GM18873 (cell line): ENCODE data around the gene PCNX2.

Experiments
- ATAC-seq: cut with Tn5 transposase; IDR thresholded peaks from one replicate; pipeline ENCODE4 v1.9.1; 2021; ENCODE audit warnings: mild to moderate bottlenecking, moderate library complexity, moderate number of reproducible peaks; ENCODE audit not compliant: unreplicated experiment, low FRiP score

The PCNX2 gene

DNA sequence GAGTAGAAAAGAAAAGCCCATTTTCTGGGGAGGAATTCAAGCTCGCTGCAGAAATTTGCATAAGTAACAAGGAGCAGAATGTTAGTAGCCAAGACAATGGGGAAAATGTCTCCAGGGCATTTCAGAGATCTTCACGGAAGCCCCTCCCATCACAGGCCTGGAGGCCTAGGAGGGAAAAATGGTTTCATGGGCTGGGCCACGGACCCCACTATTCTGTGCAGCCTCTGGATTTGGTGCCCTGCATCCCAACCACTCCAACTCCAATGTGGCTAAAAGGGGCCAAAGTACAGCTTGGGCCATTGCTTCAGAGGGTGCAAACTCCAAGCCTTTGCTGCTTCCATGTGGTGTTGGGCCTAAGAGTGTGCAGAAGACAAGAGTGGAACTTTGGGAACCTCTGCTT lies 302.0 kb downstream of the PCNX2 start:
- no peak for ATAC-seq

DNA sequence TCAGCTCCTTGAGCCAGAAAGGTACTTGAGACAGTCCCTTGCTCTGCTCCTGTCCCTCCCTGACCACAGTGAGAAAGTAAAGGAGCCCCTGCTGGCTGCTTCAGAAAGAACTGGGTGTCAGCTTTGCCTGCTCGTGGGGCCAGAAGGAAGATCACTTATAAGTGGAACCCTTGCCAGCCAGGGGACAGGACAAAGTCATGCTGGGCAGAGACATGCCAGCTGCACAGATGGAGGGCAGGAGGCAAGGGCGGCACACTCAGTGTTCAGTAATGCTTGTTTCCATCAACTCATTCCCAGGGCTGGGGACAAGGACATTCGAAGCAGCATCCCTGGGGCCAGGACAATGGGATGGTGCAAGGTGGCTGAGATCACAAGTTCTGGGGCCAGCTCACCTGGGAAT lies 303.3 kb downstream of the PCNX2 start:
- no peak for ATAC-seq

DNA sequence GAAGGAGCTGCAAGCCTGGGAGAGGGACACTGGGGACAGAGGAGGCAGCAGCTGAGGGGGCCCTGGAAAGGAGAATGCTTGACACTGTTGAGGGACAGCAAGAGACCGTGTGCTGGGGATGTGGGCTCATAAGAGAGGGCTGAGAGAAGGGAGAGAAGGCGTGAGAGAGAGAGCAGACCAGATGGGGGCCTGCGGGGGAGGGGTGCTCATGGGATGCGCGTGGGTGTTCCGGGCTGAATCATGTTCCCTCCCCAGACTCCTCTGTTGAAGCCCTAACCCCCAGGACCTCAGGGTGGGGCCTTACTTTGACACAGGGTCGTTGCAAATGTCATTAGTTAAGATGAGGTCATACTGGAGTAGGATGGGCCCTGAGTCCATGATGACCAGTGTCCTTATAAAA lies 304.3 kb downstream of the PCNX2 start:
- ATAC-seq = no peak

DNA sequence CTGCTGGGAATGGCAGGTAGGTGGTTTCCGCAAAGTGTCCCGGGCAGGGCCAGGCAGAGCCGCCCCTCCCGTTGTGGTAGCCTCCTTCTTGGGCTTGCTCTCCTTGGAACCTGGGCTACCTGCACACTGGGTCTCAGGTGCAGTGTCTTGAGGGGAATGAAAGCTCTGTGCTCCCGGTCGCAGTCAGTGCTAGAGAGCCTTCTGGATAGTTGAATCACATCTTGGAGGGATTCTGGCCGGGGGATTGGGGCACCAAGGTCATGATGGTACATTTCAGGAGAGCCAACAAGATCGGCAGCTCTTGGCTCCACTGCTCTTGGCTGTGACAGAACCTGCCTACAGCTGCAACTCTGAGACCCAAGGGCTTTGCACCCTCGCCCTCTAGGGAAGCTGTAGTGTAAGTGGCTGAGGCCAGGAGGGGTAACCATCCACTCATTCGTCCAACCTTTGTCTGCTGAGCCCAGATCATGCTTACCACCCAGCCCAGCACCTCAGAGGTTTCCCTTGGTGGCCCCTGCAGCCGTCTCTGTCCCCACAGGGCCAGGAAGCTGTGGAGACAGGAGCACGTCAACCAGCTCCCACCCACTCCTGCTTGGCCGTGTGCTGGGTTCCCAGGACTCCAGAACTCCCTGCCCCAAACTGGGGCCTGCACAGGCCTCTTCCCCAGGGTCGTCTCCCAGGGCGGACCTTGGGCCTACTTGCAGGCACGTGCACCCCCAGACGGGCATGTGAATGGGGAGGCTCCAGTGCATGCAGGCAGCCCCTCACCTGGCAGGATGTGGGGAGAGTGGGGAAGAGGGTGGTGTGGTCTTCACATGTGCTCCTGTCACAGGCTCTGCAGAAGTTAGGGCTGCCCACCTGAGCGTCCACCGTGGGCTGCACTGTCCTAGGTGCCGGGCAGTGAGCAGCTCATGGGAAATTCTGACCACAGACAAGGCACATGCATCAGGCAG lies 305.1 kb downstream of the PCNX2 start:
- ATAC-seq = no peak

DNA sequence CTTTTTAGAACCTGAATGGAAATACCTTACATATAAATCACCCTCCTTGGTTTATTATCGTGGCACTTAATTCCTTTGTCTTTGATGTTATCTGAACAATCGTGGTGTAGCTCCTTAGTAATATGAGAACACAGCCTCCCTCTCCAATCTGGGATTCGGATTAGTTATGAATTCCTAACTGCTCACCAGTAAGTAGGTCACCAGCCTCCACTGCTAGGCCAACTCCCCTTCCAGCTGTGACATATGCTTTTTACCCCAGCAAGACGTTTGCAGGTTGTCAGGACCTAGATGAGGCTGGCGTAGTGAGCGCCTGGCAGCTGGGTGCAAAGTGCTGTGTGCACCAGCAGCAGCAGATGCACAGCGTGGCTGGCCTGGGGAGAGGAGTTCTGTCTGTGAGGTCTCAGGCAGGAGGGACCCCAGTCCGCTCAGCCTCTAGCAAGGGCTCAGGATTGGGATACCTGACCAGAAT lies 306.9 kb downstream of the PCNX2 start:
- ATAC-seq = no peak

DNA sequence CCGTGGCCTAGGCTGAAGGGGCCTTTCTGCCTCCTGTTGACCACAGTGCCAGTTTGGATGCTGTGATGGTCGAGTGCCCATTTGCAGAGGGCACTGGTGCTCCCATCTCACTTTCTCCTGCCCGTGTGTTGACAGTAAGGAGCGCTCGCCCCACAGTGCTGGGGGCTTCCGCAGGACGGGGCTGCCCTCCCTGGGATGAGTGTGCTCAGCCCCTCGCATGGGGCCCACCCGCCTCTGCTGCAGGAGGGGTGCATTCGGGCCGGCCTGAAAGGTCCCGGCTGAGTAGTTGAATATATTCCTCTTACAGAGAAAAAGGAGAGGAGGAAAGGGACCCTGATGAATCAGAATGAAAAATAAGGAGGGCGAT lies 307.8 kb downstream of the PCNX2 start:
- no peak for ATAC-seq

DNA sequence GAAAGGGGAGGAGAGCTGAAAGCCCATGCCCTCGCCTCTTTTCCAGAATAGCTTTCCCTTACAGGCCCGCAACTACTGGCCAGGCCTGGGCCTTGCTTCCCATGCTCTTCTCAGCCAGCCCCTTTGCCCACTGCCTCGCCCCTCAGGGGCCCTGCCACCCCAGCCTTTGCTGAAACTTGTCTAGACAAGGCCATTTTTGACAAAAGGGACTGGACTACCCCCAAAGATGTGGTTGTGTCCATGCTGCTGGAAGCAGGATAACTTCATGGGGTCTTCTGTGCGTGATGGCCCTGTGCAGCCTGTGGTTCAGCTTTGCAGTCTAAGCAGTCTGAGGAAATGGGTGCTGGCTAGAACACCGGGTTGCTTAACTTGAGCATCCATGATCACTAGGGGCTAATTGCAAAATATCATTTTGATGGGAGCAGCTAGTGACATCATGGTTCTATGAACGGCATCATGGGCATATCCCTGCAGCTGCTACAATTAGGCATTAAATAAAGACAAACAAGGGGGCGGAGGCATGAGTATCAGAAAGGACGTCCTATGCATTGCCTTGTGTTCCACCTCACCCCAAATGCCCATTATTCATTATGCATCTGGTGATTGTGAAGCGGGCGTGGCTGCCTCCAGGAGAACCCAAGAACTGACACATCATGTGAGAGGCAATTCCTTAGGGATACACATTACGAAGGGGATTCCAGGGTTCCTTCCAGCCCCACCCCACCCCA lies 308.3 kb downstream of the PCNX2 start:
- no peak for ATAC-seq

DNA sequence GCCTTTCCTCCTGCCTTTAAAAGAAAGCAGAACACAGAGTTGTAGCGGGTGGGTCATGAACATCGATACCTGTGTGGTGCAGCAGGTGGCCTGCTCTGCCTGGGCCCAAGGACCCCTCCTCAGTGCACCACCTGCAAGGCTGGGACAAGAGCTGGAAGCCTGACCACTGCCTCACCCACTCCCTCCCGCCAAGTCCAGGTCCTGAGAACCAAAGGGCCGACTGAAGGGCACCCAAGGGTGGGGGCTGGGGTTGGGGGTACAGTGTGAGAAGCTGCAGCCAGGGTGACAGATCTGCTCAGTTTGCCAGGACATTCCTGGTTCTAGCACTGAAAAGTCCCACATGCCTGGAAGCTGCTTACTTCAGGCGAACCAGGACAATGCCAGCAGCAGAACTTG lies 309.0 kb downstream of the PCNX2 start:
- no peak for ATAC-seq

DNA sequence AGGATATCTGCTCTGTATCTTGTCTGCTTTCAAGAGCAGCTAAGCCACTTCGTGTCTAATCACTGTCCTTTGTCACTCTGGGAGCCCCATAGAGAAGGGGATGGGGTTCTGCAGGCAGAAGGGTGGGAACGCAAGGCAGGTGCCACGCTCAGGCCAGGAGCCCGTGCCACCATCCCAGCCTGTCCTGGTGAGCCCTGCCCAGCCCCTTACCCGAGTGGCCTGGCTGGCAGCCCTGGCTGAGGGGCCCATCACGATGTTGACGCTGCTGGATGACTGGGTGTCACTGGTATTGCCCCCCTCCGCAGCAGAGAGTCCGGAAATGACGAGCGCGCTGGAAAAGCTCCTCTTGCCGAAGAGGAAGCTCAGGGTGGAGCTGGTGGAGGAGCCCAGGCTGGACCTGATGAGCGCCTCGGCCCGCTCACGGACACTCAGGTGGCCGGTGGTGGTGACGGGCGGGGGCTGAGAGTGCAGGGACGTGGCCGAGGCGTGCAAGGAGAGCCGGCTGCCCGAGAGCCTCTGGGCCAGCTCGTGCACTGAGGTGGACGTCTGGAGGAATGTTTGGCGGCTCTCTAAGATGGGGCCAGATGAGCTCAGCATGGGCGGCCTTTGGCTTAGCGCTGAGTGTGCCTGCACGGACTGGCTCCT lies 309.5 kb downstream of the PCNX2 start:
- ATAC-seq = no peak

DNA sequence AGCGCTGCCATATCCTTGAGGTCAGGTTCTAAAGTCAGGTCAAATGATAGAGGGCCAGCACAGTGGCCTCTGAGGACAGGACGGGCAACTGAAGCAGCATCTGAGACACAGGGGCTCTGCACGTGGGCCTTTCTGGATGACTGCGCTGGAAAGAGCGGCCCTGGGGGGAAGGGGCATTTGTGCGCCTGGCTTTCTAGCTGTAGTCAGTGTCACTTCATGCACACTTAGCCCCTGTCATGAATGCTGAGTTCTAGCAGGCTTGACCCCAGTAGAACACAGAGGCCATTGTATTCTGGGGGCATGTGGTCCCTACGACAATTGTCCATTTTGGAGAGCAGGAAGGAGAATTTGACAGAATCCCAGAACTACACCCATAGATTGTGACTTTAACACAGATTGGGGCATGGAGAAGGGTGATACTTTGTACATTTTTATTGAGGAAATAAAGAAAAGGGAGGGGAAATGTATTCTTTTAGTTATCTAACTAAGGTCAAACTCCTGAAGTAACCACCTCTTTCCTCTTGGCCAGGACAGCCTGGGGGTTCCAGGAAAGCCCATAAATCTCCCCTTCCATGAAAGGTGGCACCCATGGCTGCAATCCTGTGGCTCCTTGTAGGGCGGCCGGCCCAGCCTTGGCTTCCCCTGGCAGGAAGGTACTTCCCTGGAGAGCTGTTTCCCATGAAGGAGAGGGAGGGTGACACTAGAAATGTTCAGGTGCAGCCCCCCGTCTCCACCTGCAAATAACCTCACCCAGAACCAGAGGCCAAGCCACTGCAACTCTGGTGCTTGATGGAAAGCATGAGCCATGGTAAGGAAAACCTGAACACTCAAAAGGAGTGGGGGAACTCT lies 310.7 kb downstream of the PCNX2 start:
- ATAC-seq = no peak

DNA sequence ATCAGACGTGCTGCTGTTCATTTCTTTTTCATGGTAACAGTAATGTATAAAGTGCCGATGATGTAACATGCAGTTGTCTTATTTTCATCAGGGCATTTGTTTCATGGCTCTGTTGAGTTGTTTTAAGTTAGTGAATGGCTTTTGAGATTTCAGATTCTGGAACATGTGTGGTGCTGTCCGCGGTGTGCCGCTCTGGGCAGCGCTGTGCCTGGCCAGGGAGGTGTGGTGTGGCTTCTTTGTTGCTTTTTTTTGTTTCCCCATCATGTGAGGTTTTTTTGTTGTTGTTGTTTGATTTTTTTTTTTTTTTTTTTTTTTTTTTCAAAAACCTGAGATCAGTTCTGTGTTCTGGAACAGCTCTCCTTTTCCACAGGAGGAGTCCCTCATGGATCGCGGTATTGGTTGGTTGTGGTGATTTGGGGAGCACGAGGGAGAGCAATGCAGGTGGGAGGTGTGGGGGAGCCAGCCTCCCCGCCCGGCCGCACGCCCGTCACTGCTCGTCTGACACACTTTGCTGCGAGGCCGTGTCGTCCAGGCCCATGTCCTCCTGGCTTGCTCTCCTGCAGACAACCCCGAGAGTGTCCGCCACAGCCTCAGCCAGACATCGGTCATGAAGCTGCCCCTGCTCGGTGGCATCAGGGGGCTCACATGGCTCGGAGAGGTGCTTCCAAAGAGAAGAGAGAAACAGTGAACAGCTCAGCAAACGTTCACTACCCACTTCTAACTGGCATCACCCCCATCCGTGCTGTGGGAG lies 311.5 kb downstream of the PCNX2 start:
- ATAC-seq = no peak

DNA sequence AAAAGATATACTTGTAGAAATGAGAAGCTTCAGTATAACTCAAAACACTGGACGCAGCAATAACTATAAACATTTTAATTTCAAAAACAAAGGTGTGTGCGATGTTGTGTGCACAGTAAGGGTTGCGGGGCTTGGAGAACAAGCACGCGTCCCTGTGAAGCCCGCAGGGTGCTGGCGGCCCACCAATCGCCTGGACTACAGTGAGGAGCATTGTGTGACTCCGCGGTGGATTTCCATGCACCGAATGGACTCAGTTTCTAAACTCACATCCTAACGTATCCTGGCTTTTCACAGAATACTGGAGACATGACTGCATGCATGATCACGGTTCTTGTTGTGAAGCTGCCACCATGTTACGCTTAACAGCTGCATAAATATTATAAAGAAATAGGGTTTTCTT lies 312.1 kb downstream of the PCNX2 start:
- no peak for ATAC-seq

DNA sequence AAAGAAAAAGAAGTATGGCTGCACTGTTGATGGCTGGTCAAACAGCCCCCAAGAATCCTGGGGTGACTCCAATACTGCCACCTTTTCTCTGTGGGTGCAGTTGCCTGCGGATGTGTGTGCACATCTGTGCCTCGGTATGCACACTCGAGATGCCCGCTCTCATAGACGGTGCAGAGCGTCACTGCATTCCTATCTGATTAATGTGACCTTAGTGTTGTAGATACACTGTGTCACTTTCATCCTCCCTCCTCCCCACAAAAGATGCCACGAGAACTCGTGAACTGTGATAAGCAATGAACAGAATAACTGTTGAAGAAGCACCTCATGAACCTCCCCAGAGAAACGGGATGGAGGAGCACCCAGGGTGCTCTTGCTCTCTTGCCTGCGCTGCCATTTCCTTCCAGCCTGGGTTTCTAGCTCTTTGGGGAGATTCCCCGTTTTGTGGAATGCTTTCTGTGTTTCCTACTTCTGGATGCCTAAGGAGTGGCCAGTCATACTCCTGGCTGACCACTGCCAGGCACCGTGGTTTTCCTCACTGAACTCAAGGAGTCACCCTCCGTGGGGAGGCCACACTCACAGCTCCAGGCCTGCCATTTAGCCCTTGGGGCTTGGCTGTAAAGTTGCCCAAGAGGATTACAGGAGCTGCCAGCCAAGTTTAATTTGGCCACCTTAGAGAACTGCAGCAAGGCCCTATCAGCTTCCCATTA lies 313.1 kb downstream of the PCNX2 start:
- ATAC-seq = no peak

DNA sequence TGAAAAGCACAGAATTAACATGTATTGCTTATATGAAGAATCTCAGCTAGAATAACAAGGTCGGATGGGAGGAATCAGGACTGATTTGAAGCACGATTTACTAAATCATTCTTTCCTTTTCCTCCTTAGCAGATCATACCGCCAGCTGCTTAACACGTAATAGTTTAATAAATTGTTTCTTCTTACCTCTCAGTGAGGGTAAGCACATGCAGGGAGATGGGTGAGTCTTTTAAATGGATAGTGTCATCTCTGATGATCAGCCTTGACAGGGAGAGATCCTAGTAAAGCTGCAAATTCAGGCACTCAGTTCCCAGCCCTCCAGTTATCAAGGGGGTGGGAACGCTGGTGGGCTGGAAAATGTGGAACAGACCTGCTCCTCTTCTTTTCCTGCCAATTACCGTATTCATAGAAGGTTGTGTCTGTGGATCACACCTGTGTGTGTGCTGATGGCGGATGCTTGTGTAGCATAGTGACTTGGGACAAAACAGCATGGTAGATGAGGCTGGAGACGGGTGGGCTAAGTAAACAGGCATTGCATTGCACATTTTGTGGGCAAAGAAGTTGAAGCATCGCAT lies 314.5 kb downstream of the PCNX2 start:
- no peak for ATAC-seq

DNA sequence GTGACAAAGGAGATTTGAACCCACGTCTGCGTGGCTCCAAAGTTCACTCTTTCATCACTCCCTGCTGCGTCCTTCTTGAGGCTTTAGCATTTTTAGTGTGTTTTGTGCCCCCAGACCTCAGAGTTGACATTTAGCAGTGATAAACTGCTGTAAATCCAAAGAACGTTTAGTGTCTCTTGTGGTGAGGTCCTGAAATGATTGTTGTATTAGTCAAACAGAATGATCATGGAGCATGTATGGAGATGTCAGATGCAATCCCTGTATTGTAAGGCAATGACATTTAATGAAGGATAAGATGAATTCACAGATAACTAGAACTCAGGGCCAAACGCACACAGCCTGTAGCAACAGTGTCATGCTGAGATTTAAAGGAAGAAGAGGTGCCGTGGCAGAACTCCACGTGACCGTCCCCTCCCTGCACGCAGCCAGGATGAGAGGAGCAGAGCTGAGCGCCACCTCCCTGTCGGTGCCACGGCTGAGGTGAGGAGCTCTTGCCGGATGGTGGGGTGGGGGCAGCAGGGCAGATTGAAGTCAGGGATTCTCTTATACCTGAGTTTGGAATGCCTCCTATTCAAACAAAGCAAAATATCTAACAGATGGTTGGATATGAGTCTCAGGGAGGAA lies 315.1 kb downstream of the PCNX2 start:
- ATAC-seq = no peak

DNA sequence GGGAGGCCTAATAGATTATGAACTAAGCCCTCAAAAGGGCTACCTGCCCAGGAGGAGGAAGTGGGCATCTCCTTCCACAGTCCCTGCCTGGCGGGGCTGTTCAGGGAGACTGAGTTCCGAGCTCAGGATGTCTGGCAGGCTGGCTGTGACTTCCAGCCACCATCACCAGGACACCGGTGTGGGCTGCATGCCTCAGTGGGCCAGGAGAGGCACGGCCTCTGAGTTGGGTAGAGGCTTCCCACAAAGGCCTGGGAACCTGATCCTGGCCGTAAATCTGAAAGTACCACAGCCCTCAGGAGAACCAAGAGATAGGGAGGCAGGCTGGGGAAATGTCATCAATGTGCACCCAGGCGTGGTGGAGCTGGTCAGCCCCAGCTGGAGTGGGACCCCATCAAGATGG lies 316.0 kb downstream of the PCNX2 start:
- no peak for ATAC-seq

DNA sequence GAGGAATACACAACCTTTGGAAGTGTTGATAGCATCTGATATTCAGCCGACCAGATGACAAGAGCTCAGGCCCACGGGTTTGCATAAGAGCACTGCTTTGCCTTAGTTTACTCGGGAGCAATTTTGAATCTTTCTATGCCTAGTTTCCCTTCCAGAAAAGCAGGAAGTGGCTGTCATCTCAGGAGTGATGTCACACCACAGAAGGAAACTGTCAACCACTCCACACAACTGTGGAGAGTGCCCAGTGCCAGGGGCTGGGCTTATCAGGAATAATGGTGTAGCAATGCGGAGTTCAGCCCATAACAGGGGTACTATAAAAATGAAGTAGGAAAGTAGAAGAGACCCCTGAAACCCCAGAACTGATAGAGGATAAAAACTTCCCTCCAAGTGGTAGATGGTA lies 316.7 kb downstream of the PCNX2 start:
- ATAC-seq = no peak

DNA sequence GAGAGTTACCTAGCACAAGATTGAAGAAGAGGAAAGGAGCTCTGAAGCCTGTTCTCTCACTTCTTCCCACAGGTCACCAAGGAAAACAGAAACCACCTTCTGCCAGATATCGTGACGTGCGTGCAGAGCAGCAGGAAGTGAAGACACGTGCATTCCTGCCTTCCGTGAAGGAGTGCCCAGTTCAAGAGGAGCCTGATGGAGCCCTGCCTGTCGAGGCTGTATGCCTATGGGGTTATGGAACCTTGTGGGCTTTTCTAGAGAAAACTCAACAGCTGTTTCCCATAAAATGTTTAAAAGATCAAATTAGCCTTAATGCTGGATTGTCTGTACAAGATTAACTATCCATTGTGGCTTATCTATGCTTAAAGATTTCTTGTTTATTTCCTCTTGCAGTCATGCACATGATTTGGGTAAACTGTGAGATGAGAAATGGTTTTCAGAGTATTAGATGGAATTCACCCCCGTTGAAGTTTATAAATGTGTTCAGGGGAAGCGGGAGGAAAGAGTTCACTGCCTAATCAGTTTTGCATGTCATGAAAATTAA lies 317.4 kb downstream of the PCNX2 start:
- no peak for ATAC-seq
